CD4-positive, alpha-beta T cell treated with Interleukin-1 beta for 1 hour (primary cell): ENCODE results near the gene PTPN2.
A peak's percentile ranks its signal among the peaks of the same experiment; 100 is the strongest.
"Not testable (repeated sequence)": the region's sequence is repeated elsewhere in the genome, so short reads cannot be mapped to it uniquely, and the experiment has no call there.

Experiments
- DNase-seq, 2 donors: peaks; one replicate each; pipeline ENCODE4 v3.0.0-alpha.2; 2020 to 2022

The PTPN2 gene

DNA sequence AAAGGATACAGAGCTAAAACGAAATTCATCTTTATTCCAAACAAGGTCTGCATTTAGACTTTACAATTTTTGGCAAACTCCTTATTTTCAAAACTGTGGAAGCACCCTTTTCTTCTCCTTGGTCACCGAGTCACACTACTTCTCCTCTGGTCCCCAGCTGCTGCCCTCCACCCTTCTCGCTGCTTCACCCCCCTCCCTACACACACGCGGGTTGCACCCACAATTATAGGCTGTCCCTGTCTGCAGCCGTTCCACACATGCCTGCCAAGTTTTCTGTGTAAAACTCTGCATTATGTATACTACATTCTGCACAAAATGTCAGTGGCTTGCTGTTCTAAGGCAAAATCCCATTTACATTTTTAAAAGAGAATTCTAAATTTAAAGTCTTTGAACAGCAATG lies 63.5 kb downstream of the PTPN2 start:
- DNase-seq, result no peak

DNA sequence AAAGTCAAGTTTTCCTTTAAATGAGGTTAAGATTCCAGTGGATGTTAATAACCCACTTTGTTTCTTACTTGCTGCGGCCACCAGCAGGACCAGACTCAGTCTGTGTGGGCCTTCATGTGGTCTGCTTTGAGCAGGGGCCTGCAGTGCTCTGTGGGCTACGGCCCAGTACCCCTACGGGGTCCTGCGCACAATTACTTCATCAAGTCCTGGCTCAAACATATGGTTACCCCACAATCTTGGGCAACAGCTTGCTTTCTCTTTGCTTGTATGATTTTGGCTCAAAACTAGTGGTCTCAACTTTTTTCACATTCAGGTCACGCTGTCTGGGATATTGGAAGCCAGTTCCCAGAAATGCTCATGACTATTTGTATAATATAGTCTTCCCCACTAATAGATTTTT lies 64.2 kb downstream of the PTPN2 start:
- DNase-seq, result no peak

DNA sequence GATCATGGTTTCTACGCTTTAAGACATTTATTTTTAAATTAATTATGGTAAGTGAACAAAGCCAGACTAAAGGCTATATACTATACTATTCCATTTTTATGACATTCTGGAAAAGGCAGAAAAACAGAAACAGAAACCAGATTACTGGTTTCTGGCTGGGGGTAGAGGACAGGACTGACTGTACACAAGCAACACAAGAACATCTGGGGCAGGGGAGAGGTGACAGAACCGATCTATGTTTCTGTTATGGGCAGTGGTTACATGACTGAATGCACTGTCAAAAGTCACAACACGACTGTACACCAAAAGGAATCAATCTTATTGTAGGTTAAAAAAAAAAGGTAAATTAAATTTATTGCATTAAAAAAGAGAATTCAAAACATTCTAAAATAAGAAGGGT lies 64.7 kb downstream of the PTPN2 start:
- no peak for DNase-seq

DNA sequence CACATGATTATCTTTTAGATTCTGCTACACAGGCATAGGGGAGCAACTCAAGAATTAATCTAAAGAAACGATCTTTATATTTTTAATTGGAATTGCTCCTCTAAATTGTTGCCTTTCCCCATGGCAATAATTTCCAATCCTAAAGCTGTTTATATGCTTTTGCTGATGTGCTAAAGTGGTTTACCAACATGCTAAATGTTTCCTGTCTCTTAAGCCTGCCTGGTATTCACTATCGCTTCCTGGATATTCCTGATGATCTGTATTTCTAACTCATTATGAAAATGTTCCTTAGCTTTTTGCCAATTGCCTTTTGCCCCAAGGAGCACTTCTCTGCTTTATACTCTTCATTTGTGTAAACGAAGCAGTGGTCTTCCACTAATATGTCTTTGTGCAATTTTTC lies 65.8 kb downstream of the PTPN2 start:
- DNase-seq, result no peak

DNA sequence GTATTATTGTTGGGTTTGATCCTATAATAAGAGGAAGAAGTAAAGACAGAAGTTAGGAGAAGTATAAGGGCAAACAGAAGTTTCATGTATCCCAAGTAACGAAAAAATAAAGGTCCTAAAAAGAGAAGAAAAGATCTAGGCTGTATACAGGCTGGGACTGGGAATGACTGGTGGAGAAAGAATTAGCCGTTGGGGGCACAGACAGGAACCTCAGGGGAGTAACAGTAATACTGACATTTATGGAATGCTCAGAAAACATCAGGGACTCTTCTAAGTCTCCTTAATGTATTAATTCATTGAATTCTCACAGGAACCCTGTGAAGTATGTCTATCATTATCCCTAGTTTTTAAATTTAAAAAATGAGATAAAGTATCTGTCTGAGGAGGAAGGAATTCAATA lies 67.6 kb downstream of the PTPN2 start:
- DNase-seq, result no peak

DNA sequence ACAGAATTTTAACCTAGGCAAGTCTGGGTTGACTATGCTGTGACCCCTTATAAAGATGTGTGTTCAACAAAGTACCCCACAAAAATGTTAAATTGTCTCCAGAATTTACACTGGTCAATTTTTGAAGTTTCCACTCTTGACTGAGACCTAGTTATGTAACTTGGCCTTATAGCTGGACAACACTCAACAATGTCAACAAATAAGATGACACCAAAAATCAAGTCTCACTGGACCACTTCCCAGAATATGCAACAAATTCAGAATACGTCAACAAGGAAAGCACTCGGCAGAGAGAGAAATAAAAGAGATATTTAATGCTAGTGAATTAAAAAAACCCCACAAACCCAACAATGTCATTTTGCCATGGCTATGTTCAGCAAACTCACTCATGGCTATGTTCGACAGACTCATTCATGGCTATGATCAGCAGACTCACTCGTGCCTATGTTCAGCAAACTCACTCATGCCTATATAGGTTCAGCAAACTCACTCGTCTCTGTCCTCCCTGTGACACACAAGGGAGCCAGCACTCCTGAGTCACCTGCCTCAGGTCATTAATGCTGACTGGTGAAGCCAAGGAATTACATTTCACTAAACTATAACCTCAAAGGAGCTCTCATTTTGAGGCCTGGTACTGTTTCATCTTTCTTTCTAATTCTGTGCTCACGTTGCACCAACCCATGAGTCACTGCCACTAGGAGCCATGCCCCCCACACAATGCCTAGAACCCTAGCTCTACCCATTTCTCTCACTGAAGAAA lies 72.7 kb downstream of the PTPN2 start:
- DNase-seq, result no peak

DNA sequence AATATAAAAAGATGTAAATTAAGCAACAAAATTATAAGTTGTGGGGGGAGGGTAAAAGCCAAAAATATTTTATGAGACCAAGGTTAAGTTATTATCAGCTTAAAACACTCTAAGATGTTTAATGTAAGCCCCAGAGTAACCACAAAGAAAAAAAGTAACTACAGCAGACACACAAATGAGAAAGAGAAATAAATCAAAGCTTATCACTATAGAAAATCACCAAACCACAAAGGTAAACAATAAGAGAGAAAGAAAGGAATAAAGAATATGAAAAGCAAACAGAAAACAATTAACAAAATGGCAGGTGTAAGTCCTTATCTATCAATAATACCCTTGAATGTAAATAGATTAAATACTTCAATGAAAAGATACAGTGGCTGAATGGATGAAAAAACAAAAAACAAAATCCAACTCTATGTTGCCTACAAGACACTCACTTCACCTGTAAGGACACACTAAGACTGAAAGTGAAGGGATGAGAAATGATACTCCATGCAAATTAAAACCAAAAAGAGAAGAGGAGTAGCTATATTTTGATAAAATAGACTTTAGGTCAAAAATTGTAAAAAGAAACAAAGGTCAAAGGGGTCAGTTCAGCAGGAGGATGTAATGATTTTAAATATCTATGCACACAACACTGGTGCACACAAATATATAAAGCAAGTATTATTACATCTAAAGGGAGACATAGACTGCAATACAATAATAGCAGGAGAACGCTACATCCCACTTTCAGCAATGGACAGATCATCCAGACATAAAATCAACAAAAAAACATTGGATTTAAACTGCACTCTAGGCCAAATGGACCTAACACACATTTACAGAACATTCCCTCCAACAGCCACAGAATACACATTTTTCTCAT lies 80.7 kb downstream of the PTPN2 start:
- DNase-seq, result no peak

DNA sequence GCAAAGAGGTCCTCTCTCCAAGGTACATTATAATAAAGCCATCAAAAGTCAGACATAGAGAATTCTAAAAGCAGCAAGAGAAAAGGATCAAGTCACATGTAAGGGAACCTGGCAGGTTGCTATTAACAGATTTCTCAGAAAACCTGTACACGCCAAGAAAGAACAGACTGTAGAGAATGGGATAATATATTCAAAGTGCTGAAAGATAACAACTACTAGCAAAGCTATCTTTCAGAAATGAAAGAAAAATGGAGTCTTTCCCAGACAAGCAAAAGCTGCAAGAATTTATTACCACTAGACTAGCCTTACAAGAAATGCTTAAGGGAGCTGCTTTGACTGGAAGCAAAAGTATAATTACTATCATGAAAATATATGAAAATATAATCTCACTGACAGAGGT lies 81.5 kb downstream of the PTPN2 start:
- DNase-seq, result no peak

DNA sequence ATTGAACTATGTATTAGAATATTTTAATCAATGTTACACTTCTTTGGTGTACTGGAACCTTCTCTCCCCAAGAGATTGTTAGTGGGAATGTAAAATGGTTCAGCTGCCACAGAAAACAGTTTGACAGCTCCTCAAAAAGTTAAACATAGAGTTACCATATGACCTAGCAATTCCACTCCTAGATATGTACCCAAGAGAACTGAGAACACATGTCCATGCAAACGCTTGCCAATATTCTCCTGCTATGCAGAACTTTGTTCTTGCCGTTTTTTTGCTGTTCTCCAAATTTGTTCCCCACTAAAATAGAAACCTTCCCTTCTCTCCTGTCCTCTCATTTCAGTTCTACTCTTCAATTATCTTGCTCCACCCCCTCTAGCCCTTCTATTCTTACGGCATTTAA lies 87.6 kb downstream of the PTPN2 start:
- no peak for DNase-seq

DNA sequence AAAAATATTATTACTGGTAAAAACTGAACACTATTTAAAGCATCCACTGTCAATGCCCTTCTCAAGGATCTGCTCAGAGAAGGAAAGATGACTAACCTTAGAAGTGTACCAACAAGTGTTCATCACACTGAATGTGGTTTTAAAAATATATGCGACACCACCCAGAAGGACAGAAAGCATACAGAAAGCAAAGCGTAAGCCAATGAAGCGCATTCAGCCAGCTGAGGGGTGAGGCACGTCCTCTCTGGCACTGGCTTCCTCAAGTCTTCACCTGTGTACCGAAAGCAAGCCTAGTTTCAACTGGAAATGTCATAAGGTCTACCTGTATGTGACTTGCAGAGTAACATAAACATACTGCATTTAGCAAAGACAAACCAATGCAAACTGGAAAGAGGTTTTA lies 92.4 kb downstream of the PTPN2 start:
- DNase-seq, result no peak

DNA sequence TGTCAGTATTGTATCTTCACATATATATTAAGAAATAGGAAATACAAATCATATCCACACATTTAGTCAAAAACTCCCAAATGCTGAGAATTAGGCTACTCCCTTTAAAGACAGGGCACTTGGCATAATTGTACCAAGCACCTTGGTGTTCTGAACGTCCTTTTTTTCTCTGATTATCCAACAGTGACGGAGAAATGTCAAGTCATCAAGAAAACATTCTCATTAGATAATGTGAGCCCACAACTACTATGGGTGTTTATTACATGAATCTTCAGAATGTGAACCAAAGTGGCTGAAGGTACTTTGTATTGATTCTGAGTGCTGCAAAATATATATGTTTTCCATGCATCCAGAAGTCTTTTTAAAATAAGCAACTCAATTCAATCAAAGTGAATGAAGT lies 97.4 kb downstream of the PTPN2 start:
- DNase-seq, result no peak

DNA sequence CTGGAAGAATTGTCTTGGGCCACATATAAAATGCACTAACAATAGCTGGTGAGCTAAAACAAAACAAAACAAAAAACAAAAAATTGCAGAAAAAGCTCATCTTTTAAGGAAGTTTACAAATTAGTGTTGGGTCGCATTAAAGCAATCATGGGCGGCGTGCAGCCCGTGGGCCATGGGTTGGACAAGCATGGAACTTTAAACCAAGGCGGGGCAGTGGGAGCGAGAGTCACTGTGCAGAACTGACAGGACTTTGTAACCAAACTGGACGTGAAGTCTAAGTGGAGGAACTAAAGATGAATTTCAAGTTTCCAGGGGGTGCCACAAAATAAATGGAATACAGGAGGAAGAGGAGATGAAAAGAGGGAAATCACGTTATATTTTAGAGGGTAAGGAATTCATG lies 100.5 kb downstream of the PTPN2 start:
- DNase-seq, result no peak

DNA sequence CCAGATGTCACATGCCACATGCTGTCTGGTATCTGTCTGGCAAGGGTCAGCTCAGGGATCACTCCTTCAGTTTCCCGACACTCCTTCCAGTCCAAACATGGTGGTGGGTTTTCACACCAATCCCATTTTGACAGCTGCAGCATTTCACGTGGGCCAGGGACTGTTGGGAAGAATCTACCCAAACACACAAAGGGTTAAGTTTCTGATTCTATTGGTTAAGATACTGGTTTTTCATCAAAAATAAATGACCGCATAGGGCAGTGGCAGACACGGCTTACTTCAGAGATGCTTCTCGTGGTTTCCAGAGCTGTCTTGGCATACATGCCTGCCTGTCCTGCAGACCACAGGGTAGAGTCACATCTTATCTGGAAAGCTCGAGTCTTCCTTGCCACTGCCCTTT lies 101.5 kb downstream of the PTPN2 start:
- no peak for DNase-seq

DNA sequence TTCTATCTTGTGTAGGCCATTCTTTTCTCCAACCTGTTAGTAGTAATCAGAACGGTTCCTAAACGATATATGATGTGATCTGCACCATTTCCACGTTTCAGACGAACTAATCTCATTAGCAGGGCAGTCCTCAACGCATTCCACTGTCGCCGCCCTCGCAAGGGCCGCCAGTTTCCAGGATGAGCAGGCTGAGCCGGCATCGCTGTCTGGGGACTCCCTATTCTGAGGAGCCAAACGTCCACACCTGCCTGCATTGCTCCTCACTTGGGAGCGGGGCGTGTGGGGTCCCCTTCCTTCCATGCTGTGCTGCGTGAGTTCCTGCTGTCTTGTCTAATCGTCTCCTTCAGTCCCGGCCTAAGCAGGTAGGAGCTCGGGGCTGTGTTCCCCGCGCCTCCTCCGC lies 104.6 kb downstream of the PTPN2 start:
- DNase-seq, result no peak

DNA sequence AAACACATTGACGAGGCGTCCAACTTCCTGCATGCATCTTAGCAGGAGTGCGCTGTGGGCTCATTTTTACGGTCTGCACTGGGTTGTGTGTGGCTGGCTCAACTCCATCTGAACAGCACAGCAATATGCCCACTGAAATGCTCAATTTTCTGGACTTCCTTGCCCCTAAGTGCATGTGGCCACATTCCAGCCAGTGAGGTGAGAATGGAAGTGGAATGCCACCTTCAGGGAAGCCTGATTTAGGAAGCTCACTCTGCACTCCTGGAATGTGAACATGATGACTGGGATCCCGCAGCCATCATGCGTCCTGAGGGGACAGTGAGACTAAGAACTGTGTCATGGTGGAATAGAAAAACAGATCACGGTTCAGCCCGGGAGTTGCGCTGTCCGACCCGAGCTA lies 105.0 kb downstream of the PTPN2 start:
- no peak for DNase-seq

DNA sequence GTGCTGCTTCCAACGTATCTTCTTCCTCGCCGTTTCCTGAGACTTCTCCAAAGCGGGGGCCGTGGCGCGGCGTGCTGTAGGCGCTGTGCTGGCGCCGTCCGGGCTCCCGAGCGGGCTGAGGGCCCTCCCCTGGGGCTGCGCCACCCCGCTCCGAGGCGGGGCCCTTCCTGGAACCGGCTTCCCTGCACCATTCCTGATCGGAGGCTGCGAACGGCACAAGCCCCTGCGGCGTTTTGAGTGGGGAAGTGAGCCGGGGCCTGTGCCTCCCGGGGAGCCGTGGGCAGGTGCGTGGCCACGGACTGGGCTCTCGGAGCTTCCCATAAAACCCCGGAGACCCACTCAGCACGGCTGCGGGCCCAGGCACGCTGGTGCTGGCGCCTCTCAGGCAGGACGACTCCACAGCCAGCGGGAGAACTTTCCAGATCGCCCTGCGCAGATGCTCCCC lies 106.5 kb downstream of the PTPN2 start:
- DNase-seq, result no peak

DNA sequence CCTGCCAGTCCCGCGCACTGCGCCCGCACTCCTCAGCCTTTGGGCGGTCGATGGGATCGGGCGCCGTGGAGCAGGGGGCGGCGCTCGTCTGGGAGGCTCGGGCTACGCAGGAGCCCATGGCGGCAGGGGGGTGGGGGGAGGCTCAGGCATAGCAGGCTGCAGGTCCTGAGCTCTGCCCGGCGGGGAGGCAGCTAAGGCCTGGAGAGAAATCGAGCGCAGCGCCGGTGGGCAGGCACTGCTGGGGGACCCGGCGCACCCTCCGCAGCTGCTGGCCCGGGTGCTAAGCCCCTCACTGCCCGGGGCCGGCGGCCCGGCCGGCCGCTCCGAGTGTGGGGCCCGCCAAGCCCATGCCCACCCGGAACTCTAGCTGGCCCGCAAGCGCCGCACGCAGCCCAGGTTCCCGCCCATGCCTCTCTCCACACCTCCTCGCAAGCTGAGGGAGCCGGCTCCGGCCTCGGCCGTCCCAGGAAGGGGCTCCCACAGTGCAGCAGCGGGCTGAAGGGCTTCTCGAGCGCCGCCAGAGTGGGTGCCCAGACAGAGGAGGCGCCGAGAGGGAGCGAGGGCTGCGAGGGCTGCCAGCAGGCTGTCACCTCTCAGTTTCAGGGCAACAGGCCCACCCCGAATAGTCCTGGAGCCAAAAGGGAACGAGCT lies 107.1 kb downstream of the PTPN2 start:
- no peak for DNase-seq

DNA sequence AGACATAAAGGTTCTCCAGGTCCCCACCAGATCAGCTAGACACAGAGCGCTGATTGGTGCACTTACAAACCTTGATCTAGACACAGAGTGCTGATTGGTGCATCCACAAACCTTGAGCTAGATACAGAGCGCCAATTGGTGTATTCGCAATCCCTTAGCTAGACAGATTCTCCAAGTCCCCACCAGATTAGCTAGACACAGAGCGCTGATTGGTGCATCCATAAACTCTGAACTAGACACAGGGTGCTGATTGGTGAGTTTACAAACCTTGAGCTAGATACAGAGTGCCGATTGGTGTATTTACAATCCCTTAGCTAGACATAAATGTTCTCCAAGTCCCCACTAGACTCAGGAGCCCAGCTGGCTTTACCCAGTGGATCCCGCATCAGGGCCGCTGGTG lies 107.6 kb downstream of the PTPN2 start:
- not testable (repeated sequence) for DNase-seq

DNA sequence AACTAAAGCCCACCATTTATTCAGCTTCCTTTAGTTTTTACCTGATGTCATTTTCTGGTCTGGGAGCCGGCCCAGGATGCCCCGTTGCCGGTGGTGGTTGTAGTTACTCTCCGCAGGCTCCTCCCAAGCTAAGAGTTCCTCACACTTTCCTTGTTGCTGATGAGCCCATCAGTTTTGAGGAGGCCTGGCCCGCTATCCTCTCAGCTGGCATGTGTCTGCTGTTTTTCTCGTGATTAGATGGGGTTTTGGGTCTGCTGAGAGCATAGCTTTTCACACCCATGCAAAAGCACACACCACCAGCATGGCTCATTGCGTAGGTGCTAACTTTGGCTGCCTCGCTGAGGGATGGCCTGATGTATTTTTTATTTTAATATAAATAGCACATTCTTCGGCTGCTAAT lies 109.1 kb downstream of the PTPN2 start:
- peak; percentile 28 to 33 for DNase-seq

DNA sequence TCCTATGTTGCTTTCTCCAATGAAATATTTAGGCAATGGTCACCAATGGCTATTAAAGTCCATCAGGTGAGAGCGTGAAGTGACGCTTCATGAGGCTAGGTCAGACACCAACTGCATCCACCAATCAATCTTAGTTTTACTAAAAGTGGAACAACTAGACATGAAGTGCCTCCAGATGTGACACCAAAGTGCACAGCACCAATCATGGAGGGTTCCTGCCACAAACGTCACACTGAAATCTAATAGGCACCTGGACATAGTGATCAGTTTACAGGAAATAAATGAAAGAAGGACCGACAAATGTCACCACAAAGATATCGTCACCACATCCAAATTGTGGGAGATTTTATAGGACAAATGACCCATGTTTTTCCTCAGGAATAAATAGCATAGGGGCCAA lies 110.7 kb downstream of the PTPN2 start:
- DNase-seq, result no peak

DNA sequence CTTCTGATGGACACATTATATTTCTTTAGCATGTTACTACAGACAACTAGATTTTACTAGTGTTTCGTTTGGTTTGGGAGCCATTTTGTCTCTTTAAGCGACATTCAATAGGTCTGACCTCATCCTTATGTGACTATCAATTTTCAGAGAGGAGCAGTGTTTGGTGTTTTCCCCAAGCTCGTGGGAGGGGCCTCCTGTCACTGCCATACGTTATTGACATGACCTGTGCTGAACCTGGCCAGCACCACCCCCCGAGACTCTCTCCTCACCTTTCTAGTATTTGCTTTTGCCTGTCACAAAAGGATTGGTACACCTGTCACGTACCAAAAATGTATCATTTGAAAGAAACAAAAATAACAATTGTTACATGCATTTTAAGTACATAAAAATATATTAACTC lies 111.9 kb downstream of the PTPN2 start:
- no peak for DNase-seq

DNA sequence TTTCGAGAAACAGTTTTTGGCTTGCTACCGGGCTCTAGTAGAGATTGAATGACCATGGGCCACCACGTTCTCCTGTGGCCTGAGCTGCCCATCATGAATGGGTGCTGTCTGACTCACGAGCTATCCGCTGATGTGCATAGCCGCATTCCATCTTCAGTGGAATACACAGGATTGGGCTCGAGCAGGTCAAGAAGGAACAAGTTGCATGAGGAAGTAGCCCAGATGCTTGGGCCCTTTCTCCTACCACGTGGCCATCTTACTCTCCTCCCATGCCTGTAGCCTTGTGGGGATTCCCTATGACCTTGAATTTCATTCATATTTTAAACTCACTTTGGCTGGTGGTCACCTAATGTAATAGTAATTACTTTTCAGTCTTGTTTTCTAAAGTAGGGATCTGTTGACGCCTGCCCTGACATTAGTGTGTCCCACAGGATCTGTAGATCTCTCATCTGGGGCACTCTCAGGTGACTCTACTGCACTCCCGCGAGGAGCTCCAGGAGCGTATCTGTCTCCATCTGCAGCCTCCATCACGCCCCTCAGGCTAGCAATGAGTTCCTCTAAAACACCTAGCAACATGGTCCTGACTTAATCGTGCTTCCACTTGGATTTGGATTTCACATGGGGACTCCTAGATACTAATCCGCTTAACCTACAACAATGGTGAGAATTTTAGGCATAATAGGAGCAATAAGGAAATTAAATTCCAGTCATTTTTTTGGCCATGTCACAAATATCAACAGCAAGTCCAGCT lies 113.4 kb downstream of the PTPN2 start:
- DNase-seq, result no peak
